Astrocyte (in vitro differentiated cells and primary cell): ENCODE results near the gene STAT3. TPM values are rescaled to one million over a fixed set of nuclear protein-coding genes. Genes with fewer than 3 reads are reported as not detected.

Source experiments
- DNase-seq: peaks from one replicate; pipeline ENCODE4 v3.0.0-alpha.2; 2010; ENCODE audit warnings: low read depth
- FAIRE-seq: peaks from 2 replicates; lab custom pipeline; 2011; peaks lifted over from hg19 to GRCh38; lab: Jason Lieb, UNC
- H2AFZ ChIP-seq: 2 replicates; pipeline ENCODE4 v1.6.0; 2012; ENCODE audit warnings: low read depth, low read length, inconsistent platforms
- H3K27ac ChIP-seq: 2 replicates; pipeline ENCODE4 v1.5.1; 2011; ENCODE audit warnings: low read depth, low read length, inconsistent platforms
- H3K27me3 ChIP-seq: 2 replicates; pipeline ENCODE4 v1.6.0; 2011; ENCODE audit warnings: low read length, inconsistent platforms; ENCODE audit not compliant: insufficient read depth
- H3K36me3 ChIP-seq: 2 replicates; pipeline ENCODE4 v1.5.1; 2011; ENCODE audit warnings: low read length, inconsistent platforms; ENCODE audit not compliant: insufficient read depth
- H3K4me1 ChIP-seq: 2 replicates; pipeline ENCODE4 v1.5.1; 2011; ENCODE audit warnings: low read length, inconsistent platforms; ENCODE audit not compliant: insufficient read depth
- H3K4me2 ChIP-seq: 2 replicates; pipeline ENCODE4 v1.6.0; 2012; ENCODE audit warnings: low read length, inconsistent platforms
- H3K4me3 ChIP-seq: 2 replicates; pipeline ENCODE4 v1.5.1; 2011; ENCODE audit warnings: low read depth, mild to moderate bottlenecking, low read length, inconsistent platforms; ENCODE audit not compliant: insufficient read depth
- H3K79me2 ChIP-seq: 2 replicates; pipeline ENCODE4 v1.6.0; 2012; ENCODE audit warnings: mild to moderate bottlenecking, low read length, inconsistent platforms; ENCODE audit not compliant: insufficient read depth
- H3K9ac ChIP-seq: 2 replicates; pipeline ENCODE4 v1.6.0; 2012; ENCODE audit warnings: mild to moderate bottlenecking, low read length, inconsistent platforms
- H3K9me3 ChIP-seq: 2 replicates; pipeline ENCODE4 v1.5.1; 2012; ENCODE audit warnings: low read depth, mild to moderate bottlenecking, low read length, inconsistent platforms; ENCODE audit not compliant: insufficient read depth
- H4K20me1 ChIP-seq: 2 replicates; pipeline ENCODE4 v1.6.0; 2012; ENCODE audit warnings: low read length, inconsistent platforms; ENCODE audit not compliant: insufficient read depth
- H3K27ac Mint-ChIP-seq: one replicate; pipeline ENCODE4 v1.8.0; 2021; ENCODE audit warnings: mild to moderate bottlenecking, mixed read lengths; ENCODE audit not compliant: unreplicated experiment
- H3K27me3 Mint-ChIP-seq: one replicate; pipeline ENCODE4 v1.8.0; 2021; ENCODE audit warnings: low read depth, mixed read lengths; ENCODE audit not compliant: unreplicated experiment
- H3K36me3 Mint-ChIP-seq: one replicate; pipeline ENCODE4 v1.8.0; 2021; ENCODE audit warnings: low read depth, mixed read lengths; ENCODE audit not compliant: unreplicated experiment
- H3K4me1 Mint-ChIP-seq: one replicate; pipeline ENCODE4 v1.8.0; 2021; ENCODE audit warnings: low read depth, mixed read lengths; ENCODE audit not compliant: unreplicated experiment
- H3K4me3 Mint-ChIP-seq: one replicate; pipeline ENCODE4 v1.8.0; 2021; ENCODE audit warnings: mild to moderate bottlenecking, moderate library complexity, mixed read lengths; ENCODE audit not compliant: unreplicated experiment
- H3K9me3 Mint-ChIP-seq: one replicate; pipeline ENCODE4 v1.8.0; 2021; ENCODE audit warnings: mild to moderate bottlenecking, mixed read lengths; ENCODE audit not compliant: unreplicated experiment
- CTCF ChIP-seq: IDR thresholded peaks from 2 replicates; pipeline ENCODE4 v1.5.1; 2011; ENCODE audit warnings: low read depth, mild to moderate bottlenecking, inconsistent platforms, low read length, moderate library complexity; ENCODE audit not compliant: insufficient read depth
- EZH2 ChIP-seq: IDR thresholded peaks from 2 replicates; pipeline ENCODE4 v1.6.1; 2012; ENCODE audit warnings: mild to moderate bottlenecking, low read length, inconsistent platforms; ENCODE audit not compliant: insufficient read depth
- total RNA-seq: library from RNA; stranded (reverse); gene quantifications from 2 replicates; pipeline ENCODE4 v1.2.1, GENCODE V29; 2021

Gene STAT3
- total RNA-seq, 1 donor from 2014 or later, result 145 TPM

- H3K4me3 Mint-ChIP-seq, result no peak overlapping the region
- Histone ChIP-seq H3K27ac (no peak overlapping the region), H3K27me3 (no peaks in the 10 kb centered on the region), H3K4me2 (no peak overlapping the region), H3K36me3 (peaks cover 32% of the 10 kb centered on the region), H3K79me2 (no peaks in the 10 kb centered on the region), H2AFZ (no peak overlapping the region), H3K9me3 (no peaks in the 10 kb centered on the region), H4K20me1 (peaks cover 64% of the 10 kb centered on the region), H3K4me1 (peaks cover 14% of the 10 kb centered on the region), H3K4me3 (no peak overlapping the region), H3K9ac (no peak overlapping the region)
- DNase-seq (no peak), FAIRE-seq (no peak)
- H3K9me3 Mint-ChIP-seq, result no peaks in the 10 kb centered on the region
- peaks cover 38% of the 10 kb centered on the region for H3K36me3 Mint-ChIP-seq
- no peaks in the 10 kb centered on the region for H3K27me3 Mint-ChIP-seq
- TF ChIP-seq CTCF (no peak), EZH2 (no peak)
- no peak overlapping the region for H3K27ac Mint-ChIP-seq
- H3K4me1 Mint-ChIP-seq, result peaks cover 19% of the 10 kb centered on the region
Observed at GRCh38 chr17:42339221-42339620, 49.0 kb downstream of the STAT3 start.

GRCh38 chr17:42338427-42338985 lies 49.7 kb downstream of the STAT3 start:
- Mint-ChIP-seq H3K9me3 (no peaks in the 10 kb centered on the region), H3K36me3 (peaks cover 38% of the 10 kb centered on the region)

GRCh38 chr17:42337442-42337841 lies 50.8 kb downstream of the STAT3 start:
- no peaks in the 10 kb centered on the region for H3K9me3 Mint-ChIP-seq
- H3K4me3 Mint-ChIP-seq, result no peak overlapping the region
- Histone ChIP-seq H3K9ac (no peak overlapping the region), H3K9me3 (no peaks in the 10 kb centered on the region), H3K79me2 (no peaks in the 10 kb centered on the region), H4K20me1 (peaks cover 62% of the 10 kb centered on the region), H3K27me3 (no peaks in the 10 kb centered on the region), H3K4me1 (peaks cover 6% of the 10 kb centered on the region), H3K4me3 (no peak overlapping the region), H3K27ac (peak overlapping the region; percentile 11), H2AFZ (no peak overlapping the region), H3K4me2 (no peak overlapping the region), H3K36me3 (peaks cover 43% of the 10 kb centered on the region)
- no peak for FAIRE-seq
- H3K4me1 Mint-ChIP-seq, result peaks cover 16% of the 10 kb centered on the region
- peak; percentile 57 for DNase-seq
- peaks cover 38% of the 10 kb centered on the region for H3K36me3 Mint-ChIP-seq
- H3K27ac Mint-ChIP-seq, result peak overlapping the region; percentile 89
- no peak for TF ChIP-seq CTCF
- no peak for TF ChIP-seq EZH2
- H3K27me3 Mint-ChIP-seq, result no peaks in the 10 kb centered on the region

More at GRCh38 chr17:42338427-42338985, 49.7 kb downstream of the STAT3 start:
- no peaks in the 10 kb centered on the region for H3K27me3 Mint-ChIP-seq
- Histone ChIP-seq H3K36me3 (peaks cover 34% of the 10 kb centered on the region), H3K4me1 (peaks cover 14% of the 10 kb centered on the region), H4K20me1 (peaks cover 64% of the 10 kb centered on the region), H3K9ac (no peak overlapping the region), H3K27ac (no peak overlapping the region), H3K9me3 (no peaks in the 10 kb centered on the region), H3K4me3 (no peak overlapping the region), H3K4me2 (no peak overlapping the region), H3K79me2 (no peaks in the 10 kb centered on the region), H2AFZ (no peak overlapping the region), H3K27me3 (no peaks in the 10 kb centered on the region)
- TF ChIP-seq EZH2, result no peak
- no peak for DNase-seq
- H3K4me1 Mint-ChIP-seq, result peaks cover 19% of the 10 kb centered on the region
- H3K4me3 Mint-ChIP-seq, result no peak overlapping the region
- peak overlapping the region; percentile 26 for H3K27ac Mint-ChIP-seq
- FAIRE-seq, result no peak
